HT-29 (cell line): Measurements from ENCODE around the gene RAD51B. TPM values are rescaled to one million over a fixed set of nuclear protein-coding genes. Genes with fewer than 3 reads are reported as not detected.

ENCODE experiments used
- DNase-seq: peaks from one replicate; pipeline ENCODE4 v3.0.0-alpha.2; 2015; ENCODE audit warnings: low spot score
- total RNA-seq: library from RNA; depleted of rRNA; stranded (reverse); fragments of >200 nt; shearing (Covaris generic); gene quantifications from 2 replicates; pipeline ENCODE4 v1.2.3, GENCODE V29; 2014

RAD51B gene
- total RNA-seq, 1 experiment from 2014 or later, result 5.9 TPM

DNA sequence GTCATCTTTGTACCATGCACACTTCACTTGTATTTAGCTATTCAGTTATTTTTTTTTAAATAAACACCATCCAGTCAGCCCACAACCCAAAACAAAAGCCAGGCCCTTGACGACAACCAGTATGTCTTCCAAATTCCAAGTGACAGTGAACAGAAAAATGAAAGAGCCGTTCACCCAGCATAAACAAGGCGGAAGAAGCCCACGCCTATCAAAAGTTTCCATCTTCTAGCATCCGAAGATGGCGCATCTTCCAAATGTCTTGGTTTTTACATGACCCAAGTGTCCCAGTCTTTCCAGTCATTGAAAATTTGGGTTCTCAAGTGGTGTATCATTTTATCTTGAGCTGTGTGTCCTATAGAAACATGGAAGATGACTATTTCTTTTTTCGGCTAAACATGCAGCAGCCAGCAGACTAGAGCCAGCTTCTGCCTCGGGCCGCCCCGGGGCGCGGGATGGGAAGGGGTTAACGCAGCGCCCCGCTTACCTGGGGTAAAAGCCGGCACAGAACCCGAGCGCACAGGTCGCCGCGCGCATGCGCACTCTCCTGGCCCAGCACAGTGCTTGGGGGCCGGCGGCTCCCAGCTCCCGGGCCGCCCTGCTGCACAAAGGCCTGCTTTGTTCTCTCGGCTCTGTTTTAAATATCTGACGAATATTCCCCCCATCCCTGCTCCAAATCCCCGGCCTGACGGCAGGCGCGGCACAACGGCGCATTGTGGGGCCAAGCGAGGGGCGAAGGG is 808.5 kb downstream of the RAD51B start:
- peak; percentile 82 for DNase-seq

DNA sequence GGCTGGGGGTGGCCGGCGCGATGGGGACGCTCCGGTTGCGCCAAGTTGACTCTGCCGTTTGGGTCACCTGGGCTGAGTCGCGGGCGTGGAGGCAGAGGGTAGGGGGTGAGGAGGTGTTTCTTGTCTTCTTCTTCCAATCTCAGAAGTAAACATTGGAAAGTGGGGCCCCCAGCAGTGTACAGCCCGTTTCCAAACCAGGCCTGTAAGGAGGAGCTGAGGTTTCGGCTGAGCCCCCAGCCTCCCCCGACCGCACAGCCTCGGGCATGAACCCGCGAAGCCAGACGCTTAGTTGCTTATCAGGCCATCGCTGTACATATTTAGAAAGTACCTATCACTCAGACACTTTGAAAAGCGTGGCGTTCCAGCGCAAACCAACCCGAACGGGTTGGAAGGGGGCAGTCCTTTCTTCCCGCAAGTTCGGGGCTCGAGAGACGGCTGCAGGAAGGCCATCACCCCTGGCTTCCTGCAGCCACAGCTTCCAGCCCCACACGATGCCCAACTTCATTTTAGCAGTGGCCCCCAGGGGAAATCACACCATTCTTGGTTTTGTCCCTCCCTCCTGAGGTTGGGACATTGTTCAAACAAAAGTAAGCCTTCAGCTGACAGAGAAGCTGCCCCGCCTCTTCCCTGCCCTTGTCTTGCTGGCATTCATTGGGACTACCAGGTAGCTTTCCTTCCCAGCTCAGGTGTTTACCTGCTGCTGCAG is 809.2 kb downstream of the RAD51B start:
- peak; percentile 77 for DNase-seq

DNA sequence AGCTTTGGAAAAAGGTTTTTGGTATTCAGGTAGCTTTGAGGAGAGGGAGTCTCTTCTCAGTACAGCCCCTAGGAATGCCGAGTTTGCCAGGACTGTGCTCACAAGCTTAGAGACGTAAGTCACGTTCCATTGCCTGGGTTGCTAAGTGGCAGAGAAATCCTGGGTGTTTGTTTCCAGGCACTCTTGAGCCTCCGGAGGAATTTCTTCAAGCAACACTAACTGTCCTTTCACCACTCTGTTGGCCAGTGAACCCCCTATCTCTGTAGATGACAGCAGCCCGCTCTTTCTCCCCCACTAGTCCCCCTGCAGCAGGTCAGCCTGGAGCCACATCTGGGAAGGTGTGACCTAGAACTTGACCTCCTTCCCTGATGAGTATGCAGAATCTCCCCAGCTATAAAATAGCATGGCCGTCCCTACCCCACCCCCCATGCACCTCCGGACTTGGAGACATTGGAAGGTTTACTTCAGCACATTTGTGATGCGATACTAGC is 810.5 kb downstream of the RAD51B start:
- no peak for DNase-seq

DNA sequence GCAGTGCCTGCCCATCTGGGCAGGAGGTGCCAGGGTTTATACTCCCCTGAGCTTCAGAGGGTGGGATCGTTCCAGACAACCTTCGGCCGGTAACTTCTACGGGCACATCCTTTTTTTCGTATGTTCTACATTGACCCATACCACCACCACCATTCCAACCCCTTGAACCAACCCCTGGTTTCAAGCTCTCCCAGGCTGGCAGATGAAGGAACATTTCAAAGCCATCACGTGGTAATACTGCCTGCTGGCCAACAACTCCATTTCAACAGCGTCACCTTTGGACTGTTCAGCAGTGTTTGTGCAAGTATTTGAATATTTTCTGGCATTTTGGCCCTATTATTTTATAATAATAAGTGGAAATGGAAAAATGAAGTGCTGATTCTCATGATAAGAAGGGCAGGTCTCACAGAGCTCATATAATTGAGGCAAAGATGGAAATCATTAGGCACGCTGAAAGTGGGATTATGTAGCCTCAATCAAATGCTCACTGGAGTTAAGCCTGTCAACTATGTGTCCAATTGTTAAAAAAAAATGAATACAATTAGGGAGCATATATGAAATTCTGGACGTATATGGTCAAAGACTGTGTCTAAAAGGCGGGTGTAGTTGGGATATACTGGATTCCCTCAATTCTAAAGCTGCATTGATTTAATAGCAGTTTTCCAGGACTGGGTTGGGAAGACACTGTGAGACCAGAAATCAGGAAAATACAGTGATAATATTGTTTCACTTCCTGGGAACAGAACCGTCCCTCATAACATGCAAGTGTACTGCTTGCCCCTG is 811.2 kb downstream of the RAD51B start:
- no peak for DNase-seq

DNA sequence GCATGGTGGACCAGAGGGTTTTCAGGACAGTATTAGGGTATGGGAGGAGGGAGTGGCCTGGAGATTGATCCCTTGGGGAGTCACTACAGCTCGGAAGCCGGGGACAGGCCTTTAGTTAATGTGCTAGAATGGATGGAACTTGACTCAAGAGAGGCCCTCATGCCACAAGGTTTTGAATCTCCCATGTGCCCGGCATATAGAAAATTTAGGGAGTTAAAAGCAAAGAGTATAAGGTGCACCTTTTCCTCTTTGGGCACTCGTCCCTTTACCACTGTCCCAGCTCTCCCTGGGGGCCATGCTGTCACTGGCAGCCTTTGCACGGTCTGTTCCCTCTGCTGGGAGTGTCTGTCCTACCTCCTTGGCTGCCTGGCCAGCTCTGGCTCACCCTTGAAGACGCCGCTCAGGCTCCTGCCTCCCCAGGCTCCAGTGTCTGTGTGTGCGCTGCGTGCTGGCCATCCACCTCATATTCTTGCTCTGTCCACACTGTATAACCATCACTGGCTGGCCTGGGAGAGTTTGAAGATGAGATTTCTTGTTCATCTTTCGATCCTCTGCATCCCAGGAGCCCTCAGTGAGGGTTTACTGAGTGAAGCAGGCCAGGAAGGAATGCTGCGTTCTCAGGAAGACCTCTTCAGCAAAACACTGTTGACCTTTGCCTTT is 811.9 kb downstream of the RAD51B start:
- DNase-seq, result no peak

DNA sequence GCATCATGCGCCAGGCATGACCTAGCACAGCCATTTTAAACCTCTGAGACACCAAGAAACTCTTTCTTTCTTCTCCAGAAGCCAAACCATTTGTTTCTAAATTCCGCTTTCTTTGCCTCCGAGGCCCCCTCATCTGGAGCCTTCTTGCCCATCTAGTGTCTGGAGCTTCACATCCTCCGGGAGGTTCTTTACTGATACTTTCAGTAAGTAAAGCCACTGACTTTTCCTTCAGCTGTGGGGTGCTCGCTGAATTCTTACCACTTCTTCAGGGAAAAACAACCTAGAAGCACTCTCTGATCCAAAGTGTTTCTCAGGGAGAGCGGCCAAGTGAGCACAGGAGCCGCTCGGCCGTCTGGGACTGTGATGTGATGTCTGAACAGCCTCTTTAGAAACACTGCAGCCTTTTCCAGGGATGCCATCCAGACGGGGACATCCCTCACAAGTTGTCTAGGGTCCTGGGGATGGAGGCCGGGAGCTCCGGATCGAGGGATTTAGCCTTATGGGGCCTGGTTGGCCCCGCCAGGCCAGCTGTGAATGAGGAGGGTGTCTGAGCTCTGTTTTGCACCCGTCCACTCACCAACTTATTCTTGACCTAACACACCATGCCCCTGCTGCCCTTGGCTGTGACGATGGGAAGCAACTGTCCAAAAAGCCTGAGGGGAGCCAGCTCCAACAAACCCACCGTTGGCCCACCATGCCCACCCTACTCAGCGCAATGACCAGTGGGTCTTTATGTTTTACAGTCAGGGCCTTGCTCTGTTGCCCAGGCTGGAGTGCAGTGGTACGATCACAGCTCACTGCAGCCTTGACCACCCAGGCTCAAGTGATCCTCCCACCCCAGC is 812.7 kb downstream of the RAD51B start:
- DNase-seq, result no peak

DNA sequence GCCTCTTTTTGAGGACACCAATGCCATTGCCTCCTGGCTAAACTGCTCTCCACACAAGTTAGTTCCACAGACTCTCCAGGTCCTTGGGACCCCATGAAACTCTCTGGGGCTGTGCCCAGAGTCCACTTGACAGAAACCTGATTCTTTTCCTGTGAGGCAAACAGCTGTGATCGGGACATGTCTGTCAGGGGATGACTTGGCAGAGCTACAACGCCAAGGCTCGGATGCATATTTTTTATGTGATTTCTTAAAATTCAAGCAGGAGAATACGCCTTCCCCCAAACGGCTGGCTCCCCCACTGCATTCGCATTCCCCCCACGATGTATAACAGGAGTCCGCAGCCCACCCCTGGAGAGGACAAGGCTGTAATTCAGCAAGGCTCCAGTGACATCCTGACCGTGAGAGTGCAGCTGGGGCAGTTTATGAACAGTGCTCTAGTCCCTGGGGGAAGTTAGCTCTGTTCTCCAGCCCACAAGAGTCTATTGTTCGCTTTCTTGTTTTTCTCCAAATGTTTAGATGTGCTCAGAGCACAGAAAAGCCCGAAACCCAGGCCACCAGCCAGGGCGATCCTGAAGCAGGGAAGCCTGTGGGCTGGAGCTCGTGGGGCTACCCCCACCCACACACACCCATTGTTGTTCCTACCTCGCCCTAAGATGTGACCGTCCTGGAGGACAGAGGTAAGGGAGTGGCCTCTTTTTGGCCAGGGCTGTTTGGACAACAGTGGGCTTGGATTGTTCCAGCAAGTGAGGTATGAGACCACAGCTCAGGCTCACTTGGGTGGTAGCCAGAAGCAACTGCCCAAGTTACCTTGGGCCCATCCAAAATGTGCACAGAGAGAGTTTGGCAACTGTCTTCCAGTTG is 813.8 kb downstream of the RAD51B start:
- no peak for DNase-seq

DNA sequence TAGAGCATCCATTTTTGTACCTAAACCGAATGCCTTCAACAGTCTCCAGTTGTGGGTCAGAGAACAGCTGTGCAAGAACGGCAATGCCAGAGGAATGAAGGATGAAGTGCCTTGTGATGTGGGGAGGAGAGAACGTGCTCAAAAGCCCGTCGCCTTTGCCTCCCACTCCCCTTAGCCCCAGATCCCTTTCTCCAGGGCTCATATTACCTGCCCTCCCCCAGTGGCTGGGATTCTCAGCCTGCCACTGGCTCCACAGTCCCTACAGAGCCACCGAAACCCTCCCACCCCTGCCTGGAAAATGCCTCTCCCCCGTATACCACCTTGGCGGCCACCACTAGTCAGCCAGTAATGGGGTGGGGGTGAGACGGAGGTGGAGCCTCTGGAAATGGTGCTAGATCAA is 814.8 kb downstream of the RAD51B start:
- no peak for DNase-seq

DNA sequence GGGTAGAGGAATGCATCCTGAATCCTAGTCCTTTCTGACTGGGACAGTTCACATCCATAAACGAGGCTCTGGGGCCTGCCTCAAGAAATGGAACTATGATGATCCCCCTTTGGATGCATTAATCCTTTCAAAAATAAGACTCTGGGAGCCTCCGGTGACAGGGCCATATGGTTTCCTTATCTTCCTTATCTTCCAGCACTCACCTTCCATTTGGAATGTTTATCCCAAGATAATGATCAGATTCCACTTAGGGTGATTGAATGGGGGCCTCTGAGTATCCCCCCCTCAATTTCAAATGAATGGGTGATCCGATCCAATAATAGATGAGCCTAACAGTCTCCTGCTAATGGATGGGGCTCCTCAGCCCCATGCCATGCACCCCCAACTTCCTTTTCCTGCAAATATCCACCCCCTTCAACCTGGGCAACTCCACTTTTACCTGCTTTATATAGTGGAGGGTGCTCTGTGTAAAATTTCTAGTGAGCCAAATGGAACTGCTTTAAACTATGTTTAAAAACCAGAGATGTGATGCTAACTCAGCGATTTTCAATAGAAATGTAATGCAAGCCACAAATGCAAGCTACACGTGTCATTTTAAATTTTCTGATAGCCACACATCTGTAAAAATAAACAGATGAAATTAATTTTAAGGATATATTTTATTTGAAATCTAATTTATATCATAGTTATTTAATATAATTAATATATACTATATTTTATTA is 815.5 kb downstream of the RAD51B start:
- no peak for DNase-seq

DNA sequence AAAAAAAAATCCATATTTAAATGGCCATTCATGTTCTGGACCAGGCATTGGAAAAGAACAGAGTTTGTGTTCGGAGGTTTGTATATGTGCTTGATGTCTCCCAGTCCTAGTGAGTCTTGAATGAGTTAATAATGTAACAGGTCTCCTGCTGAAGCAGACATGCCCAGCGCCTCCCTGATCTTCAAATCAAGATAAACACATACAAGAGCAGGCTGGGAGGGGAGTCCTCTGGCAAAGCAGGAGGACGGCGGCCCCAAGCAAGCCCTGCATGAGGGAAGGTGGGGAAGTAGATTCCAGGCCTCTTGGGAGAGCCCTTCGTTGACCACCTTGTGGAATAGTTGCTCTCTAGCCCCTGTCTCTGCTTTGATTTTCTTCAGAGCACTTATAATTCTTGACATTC is 817.0 kb downstream of the RAD51B start:
- DNase-seq, result peak; percentile 53

DNA sequence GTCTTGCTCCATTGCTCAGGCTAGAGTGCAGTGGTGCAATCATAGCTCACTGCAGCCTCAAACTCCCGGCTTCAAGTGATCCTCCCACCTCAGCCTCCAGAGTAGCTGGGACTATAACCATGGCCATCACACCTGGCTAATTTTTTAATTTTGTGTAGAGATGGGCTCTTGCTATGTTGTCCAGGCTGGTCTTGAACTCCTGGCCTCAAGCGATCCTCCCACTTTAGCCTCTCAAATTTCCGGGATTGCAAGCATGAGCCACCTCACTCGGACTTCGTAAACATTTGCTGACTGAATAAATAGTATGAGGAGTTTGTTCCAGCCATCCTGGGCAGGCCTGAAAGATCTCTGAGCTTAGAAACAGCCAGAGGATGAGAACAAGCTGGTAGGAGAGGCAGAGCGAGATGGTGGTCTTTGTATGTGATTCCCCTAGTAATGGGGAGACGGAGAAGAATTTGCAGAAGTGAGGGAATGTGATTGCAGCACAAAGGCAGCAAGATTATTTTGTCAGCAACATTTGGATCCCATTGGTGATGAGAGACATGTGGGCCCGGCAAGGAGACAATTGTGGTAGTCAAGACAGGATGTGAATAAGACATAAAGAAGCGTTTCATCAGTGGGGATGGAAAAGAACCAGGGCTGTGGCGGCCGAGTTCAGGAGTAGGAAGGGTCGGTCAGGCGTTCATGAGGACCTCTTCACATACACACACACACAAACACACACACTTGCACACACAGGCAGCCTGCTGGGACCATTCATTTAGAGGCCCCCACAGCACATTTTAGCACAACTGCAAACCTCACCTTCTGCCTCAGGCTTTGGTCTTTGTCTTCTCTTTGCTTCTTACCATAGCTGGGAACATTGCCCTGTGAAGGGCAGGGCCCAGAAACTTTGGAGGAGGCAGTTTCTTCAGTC is 817.8 kb downstream of the RAD51B start:
- DNase-seq, result no peak

DNA sequence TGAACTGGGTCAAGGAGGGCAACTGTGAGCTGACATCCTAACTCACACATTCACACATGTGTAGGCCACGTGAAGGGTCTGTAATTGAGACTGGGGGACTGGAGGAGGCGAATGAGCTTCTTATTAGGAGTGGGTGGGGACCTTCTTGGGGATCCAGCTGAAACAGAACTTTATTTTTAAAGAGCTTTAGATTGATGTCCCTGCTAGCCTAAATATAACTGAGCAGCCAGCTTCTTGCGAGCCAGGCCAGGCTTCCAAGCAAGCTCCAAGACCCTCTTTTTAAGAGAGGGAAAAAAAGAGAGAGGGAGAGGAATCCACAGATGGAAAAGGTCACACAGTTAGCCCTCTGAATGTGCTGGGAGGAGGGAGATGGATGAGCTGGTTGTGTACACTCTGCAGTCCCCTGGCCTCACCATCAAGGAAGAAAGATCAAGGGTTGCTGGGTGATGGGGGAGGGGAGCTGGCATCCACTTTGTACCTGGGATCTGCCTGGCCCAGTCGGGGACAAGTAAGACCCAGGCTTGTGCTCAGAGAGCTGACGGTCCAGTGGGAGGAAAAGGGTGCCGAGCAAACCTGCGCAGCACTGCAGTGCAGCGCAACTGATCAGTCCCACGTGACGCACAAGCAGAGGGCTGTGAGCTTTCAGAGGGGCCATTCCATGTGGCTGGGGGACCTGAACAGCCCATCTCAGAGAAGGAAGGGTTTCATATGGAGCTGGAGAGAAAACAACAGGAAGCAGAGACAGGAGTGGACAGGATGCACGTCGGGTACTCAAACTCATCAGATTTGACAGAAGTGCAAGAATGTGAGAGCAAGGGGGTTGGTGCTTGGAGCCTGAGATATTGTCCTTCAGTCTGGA is 818.8 kb downstream of the RAD51B start:
- no peak for DNase-seq

DNA sequence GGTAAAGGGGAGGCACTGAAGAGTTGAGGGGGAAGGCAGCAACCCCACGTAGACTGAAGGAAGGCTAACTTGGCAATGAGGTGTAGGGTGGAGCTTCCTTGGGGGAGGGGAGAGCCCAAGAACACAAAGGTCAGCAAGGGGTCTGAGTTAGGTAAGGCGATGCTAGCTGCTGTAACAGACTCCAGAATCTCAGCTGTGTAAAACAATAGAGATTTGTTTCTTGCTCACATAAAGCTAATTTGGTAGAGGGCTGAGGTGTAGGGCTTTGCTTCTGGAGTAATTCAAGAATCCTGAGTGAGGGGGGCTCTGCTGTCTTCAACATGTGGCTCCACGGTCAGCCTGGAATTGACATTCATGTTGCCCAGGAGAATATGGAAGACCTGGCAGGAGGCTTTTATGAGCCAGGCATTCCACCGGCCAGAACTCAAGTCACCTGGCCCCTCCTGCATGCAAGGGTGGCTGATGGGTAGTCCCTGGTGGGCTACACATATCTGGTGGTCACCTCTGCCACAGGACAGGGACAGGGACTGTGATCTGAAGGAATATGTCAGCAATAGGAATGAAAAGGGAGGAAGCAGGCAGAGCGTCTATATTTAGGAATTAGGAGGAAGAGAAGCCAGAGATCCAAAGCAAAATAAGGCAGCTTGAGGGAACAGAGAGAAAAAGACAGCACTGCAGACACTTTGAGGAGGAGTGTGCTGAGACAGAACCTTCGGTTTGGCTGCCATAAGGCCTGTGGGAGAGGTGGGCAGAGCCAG is 819.6 kb downstream of the RAD51B start:
- no peak for DNase-seq

DNA sequence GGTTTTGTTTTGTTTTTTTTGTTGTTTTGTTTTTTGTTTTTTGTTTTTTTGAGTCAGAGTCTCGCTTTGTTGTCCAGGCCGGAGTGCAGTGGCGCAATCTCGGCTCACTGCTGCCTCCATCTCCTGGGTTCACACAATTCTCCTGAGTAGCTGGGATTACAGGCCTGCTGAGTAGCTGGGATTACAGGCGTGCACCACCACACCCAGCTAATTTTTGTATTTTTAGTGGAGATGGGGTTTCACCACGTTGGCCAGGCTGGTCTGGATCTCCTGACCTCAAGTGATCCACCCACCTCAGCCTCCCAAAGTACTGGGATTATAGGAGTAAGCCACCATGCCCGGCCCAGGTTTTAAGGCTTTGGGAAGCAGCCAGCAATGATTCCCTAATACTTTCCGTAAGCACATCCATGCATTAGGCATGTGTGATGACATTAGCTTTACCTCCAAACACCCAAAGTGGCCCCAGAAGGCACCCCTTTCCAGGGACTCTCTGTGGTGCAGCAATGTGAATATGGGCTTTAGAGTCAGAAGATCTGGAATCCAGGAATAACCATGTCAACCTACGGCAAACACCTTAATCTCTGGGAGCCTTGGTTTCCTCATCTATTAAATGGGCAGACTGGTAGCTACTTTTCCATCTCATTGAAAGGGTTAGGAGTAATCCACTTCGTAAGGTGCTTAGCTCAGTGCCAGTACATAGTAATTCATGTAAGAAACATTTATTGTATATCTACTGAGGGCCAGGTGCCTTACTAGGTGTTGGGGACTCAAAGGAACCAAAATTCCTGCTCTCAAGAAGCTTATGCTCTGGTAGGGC is 820.4 kb downstream of the RAD51B start:
- DNase-seq, result no peak

DNA sequence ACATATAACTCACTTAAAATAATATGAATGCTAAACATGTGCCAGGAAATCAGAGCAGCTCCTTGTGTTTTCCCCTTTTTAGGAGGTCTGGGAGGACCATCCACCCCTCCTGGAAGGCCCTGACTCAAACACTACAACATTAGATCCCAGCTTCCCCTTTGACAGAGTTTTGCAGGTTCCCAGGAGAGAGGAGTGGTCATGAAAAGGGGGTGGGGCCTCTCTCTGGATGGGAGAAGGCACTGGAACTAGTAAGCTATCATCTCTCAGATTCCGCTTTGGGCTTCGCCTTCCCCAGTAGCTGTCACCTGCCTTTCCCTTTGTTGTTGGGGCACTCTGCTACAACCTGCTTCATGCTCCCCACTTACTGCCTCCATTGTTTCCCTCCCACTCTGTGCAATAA is 824.1 kb downstream of the RAD51B start:
- peak; percentile 16 for DNase-seq
